Fibroblast of lung (primary cell): Measurements from ENCODE around the gene MBD6. TPM values are rescaled to one million over a fixed set of nuclear protein-coding genes. Genes with fewer than 3 reads are reported as not detected.

Experiments
- DNase-seq, 2 donors: peaks; one replicate each; pipeline versions ENCODE4 v3.0.0 to v3.0.0-alpha.2; 2010; ENCODE audit warnings: low read depth in 2 of 2
- H2AFZ ChIP-seq: 2 replicates; pipeline ENCODE4 v1.5.1; 2012; ENCODE audit warnings: low read length, control low read depth, inconsistent platforms
- H3K27ac ChIP-seq: 2 replicates; pipeline ENCODE4 v1.5.1; 2011; ENCODE audit warnings: low read length, control low read depth; ENCODE audit not compliant: insufficient read depth
- H3K27me3 ChIP-seq: 2 replicates; pipeline ENCODE4 v1.5.1; 2011; ENCODE audit warnings: mild to moderate bottlenecking, low read length; ENCODE audit not compliant: control insufficient read depth, insufficient read depth
- H3K36me3 ChIP-seq: 2 replicates; pipeline ENCODE4 v1.5.1; 2011; ENCODE audit warnings: low read length; ENCODE audit not compliant: control insufficient read depth, insufficient read depth
- H3K4me1 ChIP-seq: 2 replicates; pipeline ENCODE4 v1.5.1; 2011; ENCODE audit warnings: low read length; ENCODE audit not compliant: control insufficient read depth, insufficient read depth; ENCODE audit errors: extremely low read depth
- H3K4me2 ChIP-seq: 2 replicates; pipeline ENCODE4 v1.5.1; 2011; ENCODE audit warnings: low read length, control low read depth; ENCODE audit not compliant: insufficient read depth; ENCODE audit errors: extremely low read depth
- H3K4me3 ChIP-seq, 4 experiments: fragments of 200-600 bp in 1 of 4; sonication (generic) in 1 of 4; replicated peaks in 1 of 4; 2 replicates each; pipeline ENCODE4 v1.5.1; 2011 to 2016; ENCODE audit warnings: low read length in 4 of 4, low read depth in 3 of 4, mild to moderate bottlenecking in 3 of 4, control low read depth in 2 of 4, inconsistent platforms in 1 of 4, mixed read lengths in 1 of 4; ENCODE audit not compliant: insufficient read depth in 1 of 4; ENCODE audit errors: control extremely low read depth in 1 of 4
- H3K79me2 ChIP-seq: 2 replicates; pipeline ENCODE4 v1.5.1; 2012; ENCODE audit warnings: mild to moderate bottlenecking, low read length, inconsistent platforms; ENCODE audit not compliant: control insufficient read depth, insufficient read depth
- H3K9ac ChIP-seq: 2 replicates; pipeline ENCODE4 v1.5.1; 2011; ENCODE audit warnings: mild to moderate bottlenecking, low read length, control low read depth; ENCODE audit not compliant: insufficient read depth
- H3K9me3 ChIP-seq: 2 replicates; pipeline ENCODE4 v1.5.1; 2012; ENCODE audit warnings: low read depth, low read length; ENCODE audit not compliant: control insufficient read depth, insufficient read depth
- H4K20me1 ChIP-seq: 2 replicates; pipeline ENCODE4 v1.5.1; 2011; ENCODE audit warnings: low read length; ENCODE audit not compliant: control insufficient read depth, insufficient read depth; ENCODE audit errors: extremely low read depth
- EZH2 ChIP-seq: IDR thresholded peaks from 2 replicates; pipeline ENCODE4 v1.5.1; 2012; ENCODE audit warnings: low read length, control low read depth, mild to moderate bottlenecking; ENCODE audit errors: missing control alignments
- polyA plus RNA-seq, 2 donors: library from polyadenylated mRNA; depleted of rRNA in 1 of 2; stranded (reverse) in 1 of 2; unstranded in 1 of 2; fragments of >200 nt; gene quantifications; 2 replicates each; pipeline ENCODE4 v1.2.1, GENCODE V29; 2011 to 2012; ENCODE audit warnings: missing spikeins in 1 of 2
- total RNA-seq: library from RNA; depleted of rRNA; stranded (reverse); fragments of >200 nt; gene quantifications from 2 replicates; pipeline ENCODE4 v1.2.1, GENCODE V29; 2014
- TF ChIP-seq, protein P1 (sequence below), 2 donors: IDR thresholded peaks in 1 of 2; conservative IDR thresholded peaks in 1 of 2; 1 replicate in 1 of 2; 2 replicates in 1 of 2; pipeline ENCODE4 v1.5.1; 2011 to 2012; ENCODE audit warnings: low read length in 2 of 2, control low read depth in 1 of 2, inconsistent platforms in 1 of 2, low read depth in 1 of 2, mild to moderate bottlenecking in 1 of 2

The MBD6 gene
- total and polyA plus RNA-seq, 2 donors (not counting 1 experiment from before 2014, with no cell fraction given): 3.0 to 7.1 TPM

DNA sequence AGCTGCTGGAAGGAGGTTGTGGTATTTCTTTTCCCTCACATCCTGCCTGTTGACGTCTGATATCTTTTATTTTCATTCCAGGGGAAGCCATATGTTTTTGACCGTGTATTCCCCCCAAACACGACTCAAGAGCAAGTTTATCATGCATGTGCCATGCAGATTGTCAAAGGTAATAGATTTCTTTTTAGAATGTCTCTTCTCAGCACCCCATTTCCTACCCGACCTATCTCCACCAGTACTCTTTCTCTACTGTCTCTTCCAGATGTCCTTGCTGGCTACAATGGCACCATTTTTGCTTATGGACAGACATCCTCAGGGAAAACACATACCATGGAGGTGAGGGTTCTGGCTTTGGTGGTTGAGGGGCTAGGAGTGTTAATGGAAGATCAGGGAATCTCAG is 40.7 kb downstream of the MBD6 start:
- Histone ChIP-seq H3K27me3 (no peaks in the 10 kb centered on the region), H3K4me3 (no peak overlapping the region), H4K20me1 (no peaks in the 10 kb centered on the region), H3K9ac (no peak overlapping the region), H3K9me3 (no peaks in the 10 kb centered on the region), H2AFZ (no peak overlapping the region), H3K27ac (no peak overlapping the region), H3K4me2 (no peak overlapping the region), H3K4me1 (no peaks in the 10 kb centered on the region), H3K36me3 (no peaks in the 10 kb centered on the region), H3K79me2 (no peaks in the 10 kb centered on the region)
- no peak for TF ChIP-seq EZH2
- TF ChIP-seq, protein P1, sequence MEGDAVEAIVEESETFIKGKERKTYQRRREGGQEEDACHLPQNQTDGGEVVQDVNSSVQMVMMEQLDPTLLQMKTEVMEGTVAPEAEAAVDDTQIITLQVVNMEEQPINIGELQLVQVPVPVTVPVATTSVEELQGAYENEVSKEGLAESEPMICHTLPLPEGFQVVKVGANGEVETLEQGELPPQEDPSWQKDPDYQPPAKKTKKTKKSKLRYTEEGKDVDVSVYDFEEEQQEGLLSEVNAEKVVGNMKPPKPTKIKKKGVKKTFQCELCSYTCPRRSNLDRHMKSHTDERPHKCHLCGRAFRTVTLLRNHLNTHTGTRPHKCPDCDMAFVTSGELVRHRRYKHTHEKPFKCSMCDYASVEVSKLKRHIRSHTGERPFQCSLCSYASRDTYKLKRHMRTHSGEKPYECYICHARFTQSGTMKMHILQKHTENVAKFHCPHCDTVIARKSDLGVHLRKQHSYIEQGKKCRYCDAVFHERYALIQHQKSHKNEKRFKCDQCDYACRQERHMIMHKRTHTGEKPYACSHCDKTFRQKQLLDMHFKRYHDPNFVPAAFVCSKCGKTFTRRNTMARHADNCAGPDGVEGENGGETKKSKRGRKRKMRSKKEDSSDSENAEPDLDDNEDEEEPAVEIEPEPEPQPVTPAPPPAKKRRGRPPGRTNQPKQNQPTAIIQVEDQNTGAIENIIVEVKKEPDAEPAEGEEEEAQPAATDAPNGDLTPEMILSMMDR (conservative IDR thresholded peaks at IDR 0.05 in 1 of 2, IDR thresholded peaks at IDR 0.05 in 1 of 2; ENCODE audit: low read depth in 1 of 2, low read length in 2 of 2): no peak
- DNase-seq: no peak

DNA sequence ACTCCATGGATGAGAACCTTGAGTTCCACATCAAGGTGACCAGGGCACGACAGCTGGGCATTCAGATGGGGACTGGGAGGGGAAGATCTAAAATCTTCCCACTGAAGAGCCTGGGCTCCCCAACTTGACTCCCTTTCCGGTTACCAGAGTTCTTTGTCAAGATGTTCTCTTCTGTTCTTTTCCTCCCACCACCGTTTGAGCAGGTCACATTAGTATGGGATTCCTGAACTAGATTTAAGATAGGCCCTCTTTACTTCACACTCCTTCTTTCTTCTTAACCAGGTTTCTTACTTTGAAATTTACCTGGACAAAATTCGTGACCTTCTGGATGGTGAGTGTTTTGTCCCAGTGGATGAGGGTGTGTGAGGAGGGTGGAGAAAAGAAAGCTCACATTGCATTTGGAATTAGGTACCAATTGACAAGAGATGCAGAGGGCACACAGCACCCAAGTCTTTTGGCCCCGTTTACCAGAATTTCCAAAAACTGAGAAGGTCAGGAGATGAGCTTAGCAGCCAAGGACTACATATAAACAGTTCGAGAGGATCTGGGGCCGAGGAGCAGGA is 41.6 kb downstream of the MBD6 start:
- no peak for DNase-seq
- H3K9ac ChIP-seq: no peak overlapping the region
- H3K4me1 ChIP-seq: no peaks in the 10 kb centered on the region
- H3K9me3 ChIP-seq: no peaks in the 10 kb centered on the region
- H3K4me3 ChIP-seq: no peak overlapping the region
- no peaks in the 10 kb centered on the region for H4K20me1 ChIP-seq
- no peak overlapping the region for H3K4me2 ChIP-seq
- TF ChIP-seq, protein P1 (conservative IDR thresholded peaks at IDR 0.05 in 1 of 2, IDR thresholded peaks at IDR 0.05 in 1 of 2; ENCODE audit: low read depth in 1 of 2, low read length in 2 of 2): no peak
- TF ChIP-seq EZH2: no peak
- H2AFZ ChIP-seq: no peak overlapping the region
- no peaks in the 10 kb centered on the region for H3K36me3 ChIP-seq
- no peaks in the 10 kb centered on the region for H3K79me2 ChIP-seq
- H3K27me3 ChIP-seq: no peaks in the 10 kb centered on the region
- no peak overlapping the region for H3K27ac ChIP-seq

DNA sequence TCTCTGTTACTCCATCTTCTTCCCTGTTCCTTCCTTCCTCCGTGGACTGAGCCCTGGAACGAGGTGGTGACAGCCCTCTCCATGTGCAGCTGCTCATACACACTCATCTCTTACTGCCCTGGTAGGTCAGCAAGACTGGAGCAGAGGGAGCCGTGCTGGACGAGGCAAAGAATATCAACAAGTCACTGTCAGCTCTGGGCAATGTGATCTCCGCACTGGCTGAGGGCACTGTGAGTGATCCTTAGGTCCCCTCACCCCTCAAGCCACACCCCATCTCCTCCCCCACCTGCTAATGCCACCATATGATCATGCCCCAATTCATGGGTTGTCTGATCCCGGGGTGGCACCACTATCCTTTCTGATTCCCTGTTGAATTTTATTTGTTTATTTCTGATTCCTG is 46.2 kb downstream of the MBD6 start:
- no peaks in the 10 kb centered on the region for H3K9me3 ChIP-seq
- no peak overlapping the region for H3K4me2 ChIP-seq
- no peak overlapping the region for H3K9ac ChIP-seq
- H3K27ac ChIP-seq: no peak overlapping the region
- no peaks in the 10 kb centered on the region for H3K27me3 ChIP-seq
- no peaks in the 10 kb centered on the region for H3K36me3 ChIP-seq
- TF ChIP-seq, protein P1 (conservative IDR thresholded peaks at IDR 0.05 in 1 of 2, IDR thresholded peaks at IDR 0.05 in 1 of 2; ENCODE audit: low read depth in 1 of 2, low read length in 2 of 2): no peak
- no peak for TF ChIP-seq EZH2
- no peak overlapping the region for H3K4me3 ChIP-seq
- no peaks in the 10 kb centered on the region for H4K20me1 ChIP-seq
- no peaks in the 10 kb centered on the region for H3K4me1 ChIP-seq
- no peaks in the 10 kb centered on the region for H3K79me2 ChIP-seq
- no peak for DNase-seq
- no peak overlapping the region for H2AFZ ChIP-seq
